K562 (cell line): Measurements from ENCODE around the gene TTC39A. TPM values are rescaled to one million over a fixed set of nuclear protein-coding genes. Genes with fewer than 3 reads are reported as not detected.

ENCODE experiments used
- BCLAF1 ChIP-seq, 2 experiments: fragments of 450-650 bp in 1 of 2; IDR thresholded peaks; 2 replicates each; pipeline ENCODE4 v1.6.1; 2011 to 2017; ENCODE audit warnings: low read depth in 2 of 2, antibody characterized with exemption in 1 of 2, borderline replicate concordance in 1 of 2, low read length in 1 of 2, mild to moderate bottlenecking in 1 of 2, mixed read lengths in 1 of 2; ENCODE audit not compliant: control insufficient read depth in 1 of 2
- BMI1 ChIP-seq: fragments of 150-350 bp; IDR thresholded peaks from 2 replicates; pipeline ENCODE4 v1.6.1; 2014; ENCODE audit warnings: low read length
- CC2D1A ChIP-seq: fragments of 450-650 bp; IDR thresholded peaks from 2 replicates; pipeline ENCODE4 v1.6.1; 2017; ENCODE audit warnings: mild to moderate bottlenecking
- CHAMP1 ChIP-seq: fragments of 450-650 bp; IDR thresholded peaks from 2 replicates; pipeline ENCODE4 v1.6.1; 2016; ENCODE audit warnings: mild to moderate bottlenecking
- CTBP1 ChIP-seq: fragments of 450-650 bp; IDR thresholded peaks from 2 replicates; pipeline ENCODE4 v1.6.1; 2016; ENCODE audit warnings: borderline replicate concordance
- E2F1 ChIP-seq: sonication (generic); formaldehyde crosslinking; IDR thresholded peaks from 2 replicates; pipeline ENCODE4 v1.8.1; 2023; ENCODE audit warnings: mild to moderate bottlenecking, missing genetic modification reagents, moderate library complexity
- ELF2 ChIP-seq: fragments of 250-450 bp; sonication (Bioruptor Pico); IDR thresholded peaks from 2 replicates; pipeline ENCODE4 v1.5.0; 2021; ENCODE audit warnings: mild to moderate bottlenecking
- ESRRA ChIP-seq: fragments of 450-650 bp; IDR thresholded peaks from 2 replicates; pipeline ENCODE4 v1.6.1; 2014; ENCODE audit warnings: low read depth, mild to moderate bottlenecking, moderate library complexity, borderline replicate concordance
- ETV6 ChIP-seq, 3 experiments: fragments of 150-350 bp in 1 of 3; sonication (generic) in 1 of 3; formaldehyde crosslinking in 1 of 3; IDR thresholded peaks; 2 replicates each; pipeline versions ENCODE4 v1.6.1 to v1.8.0; 2014 to 2022; ENCODE audit warnings: borderline replicate concordance in 2 of 3, low read depth in 2 of 3, antibody characterized with exemption in 1 of 3, low read length in 1 of 3, mild to moderate bottlenecking in 1 of 3, missing genetic modification reagents in 1 of 3
- GATAD2A ChIP-seq: fragments of 450-650 bp; IDR thresholded peaks from 2 replicates; pipeline ENCODE4 v1.6.1; 2017
- MBD1 ChIP-seq: fragments of 250-450 bp; sonication (Bioruptor Pico); IDR thresholded peaks from 2 replicates; pipeline ENCODE4 v1.8.0; 2022; ENCODE audit warnings: inconsistent platforms
- MTF1 ChIP-seq: fragments of 250-450 bp; sonication (Bioruptor Pico); IDR thresholded peaks from 2 replicates; pipeline ENCODE4 v1.9.0; 2021; ENCODE audit warnings: moderate library complexity, mild to moderate bottlenecking, inconsistent platforms, borderline replicate concordance
- NCOA1 ChIP-seq: fragments of 450-650 bp; IDR thresholded peaks from 2 replicates; pipeline ENCODE4 v1.6.1; 2016; ENCODE audit warnings: low read depth
- PCBP2 ChIP-seq: fragments of 200-400 bp; formaldehyde crosslinking; IDR thresholded peaks from 2 replicates; pipeline ENCODE4 v1.6.1; 2018; ENCODE audit warnings: low read length, low read depth, mild to moderate bottlenecking, moderate library complexity; ENCODE audit not compliant: poor library complexity, severe bottlenecking
- PTBP1 ChIP-seq: fragments of 200-400 bp; formaldehyde crosslinking; IDR thresholded peaks from 2 replicates; pipeline ENCODE4 v1.6.1; 2017; ENCODE audit warnings: low read depth, low read length
- SMC3 ChIP-seq: conservative IDR thresholded peaks from 2 replicates; pipeline ENCODE4 v1.6.1; 2011; ENCODE audit warnings: low read depth, low read length, improper control_type of control experiment; ENCODE audit not compliant: insufficient read depth
- ZFP30 ChIP-seq: fragments of 250-450 bp; sonication (Bioruptor Pico); IDR thresholded peaks from 2 replicates; pipeline ENCODE4 v1.8.0; 2022; ENCODE audit warnings: moderate library complexity, mild to moderate bottlenecking, inconsistent platforms, borderline replicate concordance
- polyA plus RNA-seq, 8 experiments: library from polyadenylated mRNA; depleted of rRNA in 4 of 8; stranded (reverse) in 5 of 8; unstranded in 3 of 8; fragments of >200 nt; fragmentation: Nextera tagmentation in 2 of 8; fragmentation: Illumina TruSeq in 1 of 8; extraction: Ambion mirVana in 2 of 8; extraction: Trizol in 1 of 8; gene quantifications; 2 replicates each; pipeline versions ENCODE4 v1.2.1 to v1.2.3, GENCODE V29; 2011 to 2014; ENCODE audit warnings: inconsistent platforms in 1 of 8, missing spikeins in 1 of 8
- total RNA-seq, 7 experiments: library from RNA; depleted of rRNA in 6 of 7; stranded (reverse); fragments of >200 nt in 6 of 7; fragmentation: Illumina TruSeq in 2 of 7; extraction: Trizol in 2 of 7; gene quantifications; 2 replicates each; pipeline versions ENCODE4 v1.2.1 to v1.2.3, GENCODE V29; 2011 to 2021; ENCODE audit warnings: low replicate concordance in 1 of 7

TTC39A gene
- total and polyA plus RNA-seq, 9 of the 15 experiments (the other 6 are each of a cell fraction or from before 2014, with no cell fraction given), result 0.18 to 0.82 (median 0.35) TPM

GRCh38 chr1:51296383-51297357, 33.7 kb downstream of the TTC39A start (continued):
- TF ChIP-seq MBD1 (CRISPR knock-in tag), result no peak
- no peak for TF ChIP-seq NCOA1
- no peak for TF ChIP-seq ZFP30 (CRISPR knock-in tag)
- TF ChIP-seq CC2D1A, result peak; percentile 67; the same call in 1 of the 2 replicates
- peak; percentile 48; the same call in 1 of the 2 replicates for TF ChIP-seq E2F1 (CRISPR knock-in tag)
- TF ChIP-seq ETV6 (IDR thresholded peaks at IDR 0.05; ENCODE audit: borderline replicate concordance in 1 of 2, low read depth in 2 of 2, low read length in 1 of 2), result peak; percentile 42 to 59; a peak in 1 of 4 replicates
- no peak for TF ChIP-seq ETV6 (CRISPR knock-in tag; IDR thresholded peaks at IDR 0.05; ENCODE audit: borderline replicate concordance)
- peak; percentile 41; the same call in 1 of the 2 replicates for TF ChIP-seq ESRRA
- TF ChIP-seq SMC3, result peak; percentile 88
- TF ChIP-seq CHAMP1, result no peak
- no peak for TF ChIP-seq MTF1 (CRISPR knock-in tag)
- peak; percentile 57; the same call in 1 of the 2 replicates for TF ChIP-seq CTBP1
- TF ChIP-seq PCBP2, result no peak
- TF ChIP-seq PTBP1, result no peak
- TF ChIP-seq GATAD2A, result 0 out of 2 replicates have a peak, but pooled peaks have one; percentile 67
- no peak for TF ChIP-seq BMI1
- no peak for TF ChIP-seq ELF2 (CRISPR knock-in tag)
- no peak for TF ChIP-seq BCLAF1 (IDR thresholded peaks at IDR 0.05; ENCODE audit: borderline replicate concordance in 1 of 2, control insufficient read depth in 1 of 2, low read depth in 2 of 2, low read length in 1 of 2)
